Hepatic stellate cell (primary cell): Measurements from ENCODE around the gene CHERP.
"Not testable (repeated sequence)": the region's sequence is repeated elsewhere in the genome, so short reads cannot be mapped to it uniquely, and the experiment has no call there.

Experiments used
- DNase-seq: peaks from one replicate; pipeline ENCODE4 v3.0.0; 2011; ENCODE audit warnings: low spot score

CHERP gene

GRCh38 chr19:16576690-16577530 lies 34.7 kb upstream of the CHERP start:
- no peak for DNase-seq

- no peak for DNase-seq
Observed at GRCh38 chr19:16575861-16576689, 33.8 kb upstream of the CHERP start.

GRCh38 chr19:16575282-16575681 lies 33.0 kb upstream of the CHERP start:
- DNase-seq = no peak

GRCh38 chr19:16573925-16574324 lies 31.7 kb upstream of the CHERP start:
- no peak for DNase-seq

GRCh38 chr19:16573296-16573695 lies 31.1 kb upstream of the CHERP start:
- no peak for DNase-seq

- DNase-seq = peak; percentile 100
Observed at GRCh38 chr19:16572332-16573211, 30.3 kb upstream of the CHERP start, which contains the start of gene SLC35E1. Gene SLC35E1 (minus strand): TSS chr19:16572415. CDS start chr19:16572364, 51 bp downstream.

GRCh38 chr19:16571822-16572331 lies 29.6 kb upstream of the CHERP start:
- peak; percentile 26 for DNase-seq

GRCh38 chr19:16571283-16571682 lies 29.0 kb upstream of the CHERP start:
- DNase-seq = peak; percentile 54

GRCh38 chr19:16569609-16570320 lies 27.5 kb upstream of the CHERP start:
- no peak for DNase-seq

- no peak for DNase-seq
Observed at GRCh38 chr19:16566702-16567101, 24.5 kb upstream of the CHERP start.

GRCh38 chr19:16566161-16566560 lies 23.9 kb upstream of the CHERP start:
- DNase-seq = no peak

- no peak for DNase-seq
Observed at GRCh38 chr19:16564842-16565241, 22.6 kb upstream of the CHERP start.

- DNase-seq = no peak
Observed at GRCh38 chr19:16562608-16563025, 20.4 kb upstream of the CHERP start.

GRCh38 chr19:16561382-16561781 lies 19.1 kb upstream of the CHERP start:
- DNase-seq = no peak

GRCh38 chr19:16559780-16560276 lies 17.6 kb upstream of the CHERP start:
- no peak for DNase-seq

- DNase-seq = no peak
Observed at GRCh38 chr19:16554776-16555175, 12.5 kb upstream of the CHERP start.

GRCh38 chr19:16551902-16552301 lies 9.7 kb upstream of the CHERP start:
- DNase-seq = not testable (repeated sequence)

- no peak for DNase-seq
Observed at GRCh38 chr19:16548956-16549355, 6.7 kb upstream of the CHERP start.

- no peak for DNase-seq
Observed at GRCh38 chr19:16544473-16545231, 2.4 kb upstream of the CHERP start.

- not testable (repeated sequence) for DNase-seq
Observed at GRCh38 chr19:16543734-16544133, 1.5 kb upstream of the CHERP start.
